ENCODE results near the gene ARMC9. TPM values are rescaled to one million over a fixed set of nuclear protein-coding genes. Genes with fewer than 3 reads are reported as not detected.
"Not testable (repeated sequence)": the region's sequence is repeated elsewhere in the genome, so short reads cannot be mapped to it uniquely, and the experiment has no call there.

The ARMC9 gene
- total RNA-seq, 1 donor from 2014 or later = 40.8 TPM

GRCh38 chr2:231405601-231406367 lies 207.4 kb downstream of the ARMC9 start:
- not testable (repeated sequence) for H3K4me3 Mint-ChIP-seq (ENCODE audit: low read depth); H3K4me1 Mint-ChIP-seq (ENCODE audit: low read depth); H3K27ac Mint-ChIP-seq; H3K36me3 Mint-ChIP-seq (ENCODE audit: insufficient read depth); DNase-seq (ENCODE audit: low spot score, unreplicated experiment); H3K9me3 Mint-ChIP-seq (ENCODE audit: low read depth)
- TF ChIP-seq, protein P1, sequence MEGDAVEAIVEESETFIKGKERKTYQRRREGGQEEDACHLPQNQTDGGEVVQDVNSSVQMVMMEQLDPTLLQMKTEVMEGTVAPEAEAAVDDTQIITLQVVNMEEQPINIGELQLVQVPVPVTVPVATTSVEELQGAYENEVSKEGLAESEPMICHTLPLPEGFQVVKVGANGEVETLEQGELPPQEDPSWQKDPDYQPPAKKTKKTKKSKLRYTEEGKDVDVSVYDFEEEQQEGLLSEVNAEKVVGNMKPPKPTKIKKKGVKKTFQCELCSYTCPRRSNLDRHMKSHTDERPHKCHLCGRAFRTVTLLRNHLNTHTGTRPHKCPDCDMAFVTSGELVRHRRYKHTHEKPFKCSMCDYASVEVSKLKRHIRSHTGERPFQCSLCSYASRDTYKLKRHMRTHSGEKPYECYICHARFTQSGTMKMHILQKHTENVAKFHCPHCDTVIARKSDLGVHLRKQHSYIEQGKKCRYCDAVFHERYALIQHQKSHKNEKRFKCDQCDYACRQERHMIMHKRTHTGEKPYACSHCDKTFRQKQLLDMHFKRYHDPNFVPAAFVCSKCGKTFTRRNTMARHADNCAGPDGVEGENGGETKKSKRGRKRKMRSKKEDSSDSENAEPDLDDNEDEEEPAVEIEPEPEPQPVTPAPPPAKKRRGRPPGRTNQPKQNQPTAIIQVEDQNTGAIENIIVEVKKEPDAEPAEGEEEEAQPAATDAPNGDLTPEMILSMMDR (IDR thresholded peaks at IDR 0.05; ENCODE audit: unreplicated experiment) = peak; percentile 62
- peaks cover 26% of the 10 kb centered on the region for H3K27me3 Mint-ChIP-seq

- not testable (repeated sequence) for H3K4me3 Mint-ChIP-seq (ENCODE audit: low read depth); H3K36me3 Mint-ChIP-seq (ENCODE audit: insufficient read depth); DNase-seq (ENCODE audit: low spot score, unreplicated experiment); H3K9me3 Mint-ChIP-seq (ENCODE audit: low read depth); H3K27ac Mint-ChIP-seq
- peaks cover 14% of the 10 kb centered on the region for H3K4me1 Mint-ChIP-seq (ENCODE audit: low read depth)
- H3K27me3 Mint-ChIP-seq = peaks cover 21% of the 10 kb centered on the region
These were observed 209.3 kb downstream of the ARMC9 start for GRCh38 chr2:231407686-231408085.

DNA sequence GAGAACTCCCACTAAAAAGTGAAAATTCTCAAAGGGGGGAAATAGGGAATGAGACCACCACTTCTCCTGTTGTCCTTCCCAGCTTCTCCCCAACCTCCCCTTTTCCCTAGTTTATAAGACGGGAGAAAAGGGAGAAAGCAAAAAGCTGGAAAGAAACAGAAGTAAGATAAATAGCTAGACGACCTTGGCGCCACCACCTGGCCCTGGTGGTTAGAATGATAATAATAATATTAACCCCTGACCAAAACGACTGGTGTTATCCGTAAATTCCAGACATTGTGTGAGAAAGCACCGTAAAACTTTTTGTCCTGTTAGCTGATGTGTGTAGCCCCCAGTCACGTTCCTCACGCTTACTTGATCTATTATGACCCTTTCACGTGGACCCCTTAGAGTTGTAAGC lies 209.9 kb downstream of the ARMC9 start:
- peaks cover 14% of the 10 kb centered on the region for H3K4me1 Mint-ChIP-seq (ENCODE audit: low read depth)
- H3K9me3 Mint-ChIP-seq (ENCODE audit: low read depth); H3K4me3 Mint-ChIP-seq (ENCODE audit: low read depth); DNase-seq (ENCODE audit: low spot score, unreplicated experiment); H3K36me3 Mint-ChIP-seq (ENCODE audit: insufficient read depth); H3K27ac Mint-ChIP-seq: not testable (repeated sequence)
- peaks cover 15% of the 10 kb centered on the region for H3K27me3 Mint-ChIP-seq

DNA sequence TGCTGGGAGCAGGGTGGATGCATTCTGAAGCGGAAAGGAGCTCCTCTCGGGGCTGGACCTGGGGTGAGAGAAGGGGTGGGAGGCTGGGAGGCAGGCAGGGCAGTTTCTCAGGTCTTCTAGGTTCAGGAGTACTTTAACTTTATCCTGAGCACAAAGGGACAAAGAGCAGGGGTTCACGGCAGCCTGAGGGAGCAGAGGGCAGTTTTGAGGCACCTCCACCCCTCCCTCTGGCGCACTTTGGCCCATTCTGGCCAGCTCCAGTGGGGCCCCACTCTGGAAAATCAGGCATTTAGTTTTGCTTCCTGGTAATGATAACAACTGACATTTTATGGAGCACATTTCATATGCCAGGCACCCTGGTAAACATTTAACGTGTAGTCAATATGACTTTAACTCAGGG lies 211.3 kb downstream of the ARMC9 start:
- TF ChIP-seq, protein P1 (IDR thresholded peaks at IDR 0.05; ENCODE audit: unreplicated experiment) = no peak
- Mint-ChIP-seq H3K4me3 (ENCODE audit: low read depth) (no peak overlapping the region), H3K27ac (no peak overlapping the region), H3K27me3 (peaks cover 14% of the 10 kb centered on the region), H3K4me1 (ENCODE audit: low read depth) (peaks cover 16% of the 10 kb centered on the region), H3K9me3 (ENCODE audit: low read depth) (no peaks in the 10 kb centered on the region), H3K36me3 (ENCODE audit: insufficient read depth) (no peaks in the 10 kb centered on the region)
- no peak for DNase-seq (ENCODE audit: low spot score, unreplicated experiment)

GRCh38 chr2:231410293-231411004 lies 212.0 kb downstream of the ARMC9 start:
- Mint-ChIP-seq H3K4me1 (ENCODE audit: low read depth) (peaks cover 13% of the 10 kb centered on the region), H3K27ac (no peak overlapping the region), H3K4me3 (ENCODE audit: low read depth) (no peak overlapping the region), H3K27me3 (peaks cover 11% of the 10 kb centered on the region), H3K36me3 (ENCODE audit: insufficient read depth) (no peaks in the 10 kb centered on the region), H3K9me3 (ENCODE audit: low read depth) (no peaks in the 10 kb centered on the region)
- TF ChIP-seq, protein P1 (IDR thresholded peaks at IDR 0.05; ENCODE audit: unreplicated experiment) = peak; percentile 45
- DNase-seq (ENCODE audit: low spot score, unreplicated experiment) = no peak

DNA sequence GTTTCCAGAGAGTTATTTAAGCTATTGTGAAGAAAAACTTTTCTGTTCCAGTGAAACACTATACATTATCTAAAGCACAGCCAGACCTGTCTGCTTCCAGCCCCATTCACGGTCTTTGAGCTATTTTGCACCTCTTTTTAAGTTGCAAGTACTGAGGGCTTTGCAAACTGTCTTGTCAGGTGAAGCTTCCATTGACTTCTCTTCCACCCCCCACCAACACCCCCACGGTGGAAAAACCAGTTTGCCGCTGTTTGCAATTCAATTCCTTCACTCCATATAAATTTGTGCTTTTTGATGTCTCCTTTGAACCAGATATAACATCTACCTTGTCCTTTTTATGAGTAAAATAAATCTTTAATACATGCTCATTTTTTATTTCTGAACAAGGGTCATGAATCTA lies 212.8 kb downstream of the ARMC9 start:
- TF ChIP-seq, protein P1 (IDR thresholded peaks at IDR 0.05; ENCODE audit: unreplicated experiment) = no peak
- H3K27ac Mint-ChIP-seq = peak overlapping the region; percentile 85
- peaks cover 11% of the 10 kb centered on the region for H3K27me3 Mint-ChIP-seq
- no peaks in the 10 kb centered on the region for H3K9me3 Mint-ChIP-seq (ENCODE audit: low read depth)
- H3K36me3 Mint-ChIP-seq (ENCODE audit: insufficient read depth) = no peaks in the 10 kb centered on the region
- no peak for DNase-seq (ENCODE audit: low spot score, unreplicated experiment)
- peaks cover 13% of the 10 kb centered on the region for H3K4me1 Mint-ChIP-seq (ENCODE audit: low read depth)
- H3K4me3 Mint-ChIP-seq (ENCODE audit: low read depth) = peak overlapping the region; percentile 72
